CD14-positive monocyte (primary cell): Measurements from ENCODE around the gene NRSN2. TPM values are rescaled to one million over a fixed set of nuclear protein-coding genes. Genes with fewer than 3 reads are reported as not detected.
A peak's percentile ranks its signal among the peaks of the same experiment; 100 is the strongest.

Source experiments
- DNase-seq, 3 donors: peaks; one replicate each; pipeline ENCODE4 v3.0.0-alpha.2; 2011 to 2022
- H2AFZ ChIP-seq: 2 replicates; pipeline ENCODE4 v1.6.0; 2012; ENCODE audit warnings: mild to moderate bottlenecking, low read depth, low read length, inconsistent platforms; ENCODE audit not compliant: insufficient read depth, poor library complexity, severe bottlenecking
- H3K27ac ChIP-seq, 2 donors: 1 replicate in 1 of 2; 2 replicates in 1 of 2; pipeline ENCODE4 v1.5.1; 2012 to 2013; ENCODE audit warnings: low read length in 2 of 2, control low read depth in 1 of 2, inconsistent platforms in 1 of 2, low read depth in 1 of 2, mild to moderate bottlenecking in 1 of 2
- H3K27me3 ChIP-seq, 2 donors: one replicate each; pipeline versions ENCODE4 v1.6.0 to v1.6.1; 2011 to 2013; ENCODE audit warnings: low read length in 2 of 2; ENCODE audit not compliant: control insufficient read depth in 2 of 2, insufficient read depth in 2 of 2
- H3K36me3 ChIP-seq, 2 donors: replicated peaks in 1 of 2; 1 replicate in 1 of 2; 2 replicates in 1 of 2; pipeline versions ENCODE4 v1.5.1 to v1.6.1; 2012 to 2013; ENCODE audit warnings: low read length in 2 of 2, control low read depth in 1 of 2, inconsistent platforms in 1 of 2, mild to moderate bottlenecking in 1 of 2; ENCODE audit not compliant: insufficient read depth in 2 of 2, control insufficient read depth in 1 of 2
- H3K4me1 ChIP-seq, 2 donors: 1 replicate in 1 of 2; 2 replicates in 1 of 2; pipeline versions ENCODE4 v1.5.1 to v1.6.1; 2012 to 2013; ENCODE audit warnings: low read length in 2 of 2, control low read depth in 1 of 2, inconsistent platforms in 1 of 2, mild to moderate bottlenecking in 1 of 2, moderate library complexity in 1 of 2; ENCODE audit not compliant: insufficient read depth in 2 of 2, control insufficient read depth in 1 of 2
- H3K4me2 ChIP-seq: replicated peaks from 2 replicates; pipeline ENCODE3; 2012; ENCODE audit warnings: low read length, moderate library complexity, mild to moderate bottlenecking; ENCODE audit not compliant: poor library complexity, severe bottlenecking; ENCODE audit errors: extremely low read depth
- H3K4me3 ChIP-seq, 3 experiments: fragments of 200-600 bp in 1 of 3; sonication (generic) in 1 of 3; replicated peaks in 1 of 3; 1 replicate in 2 of 3; 2 replicates in 1 of 3; pipeline ENCODE4 v1.5.1; 2011 to 2013; ENCODE audit warnings: low read length in 3 of 3, mild to moderate bottlenecking in 3 of 3, control low read depth in 2 of 3, low read depth in 2 of 3, inconsistent platforms in 1 of 3, moderate library complexity in 1 of 3
- H3K79me2 ChIP-seq: 2 replicates; pipeline ENCODE4 v1.6.0; 2012; ENCODE audit warnings: mild to moderate bottlenecking, control low read depth, inconsistent platforms, low read length, moderate library complexity; ENCODE audit not compliant: insufficient read depth
- H3K9ac ChIP-seq: 2 replicates; pipeline ENCODE4 v1.6.0; 2017; ENCODE audit warnings: low read length, mild to moderate bottlenecking; ENCODE audit not compliant: insufficient read depth, poor library complexity, severe bottlenecking
- H3K9me3 ChIP-seq, 2 donors: replicated peaks in 1 of 2; 1 replicate in 1 of 2; 2 replicates in 1 of 2; pipeline versions ENCODE4 v1.5.1 to v1.6.1; 2012 to 2013; ENCODE audit warnings: low read length in 2 of 2, control low read depth in 1 of 2; ENCODE audit not compliant: control insufficient read depth in 1 of 2, insufficient read depth in 1 of 2
- H4K20me1 ChIP-seq: 2 replicates; pipeline ENCODE4 v1.6.0; 2012; ENCODE audit warnings: mild to moderate bottlenecking, low read length, control low read depth, moderate library complexity; ENCODE audit not compliant: insufficient read depth
- H3K27ac Mint-ChIP-seq, 7 donors: one replicate each; pipeline ENCODE4 v1.8.0; 2020; ENCODE audit warnings: mild to moderate bottlenecking in 7 of 7, mixed read lengths in 7 of 7, moderate library complexity in 6 of 7, inconsistent platforms in 2 of 7
- H3K27me3 Mint-ChIP-seq, 3 donors: one replicate each; pipeline ENCODE4 v1.8.0; 2021 to 2022; ENCODE audit warnings: low read depth in 3 of 3, mild to moderate bottlenecking in 3 of 3, mixed read lengths in 3 of 3, moderate library complexity in 3 of 3, inconsistent platforms in 1 of 3
- H3K36me3 Mint-ChIP-seq, 2 donors: one replicate each; pipeline ENCODE4 v1.8.0; 2020; ENCODE audit warnings: mixed read lengths in 2 of 2, inconsistent platforms in 1 of 2, mild to moderate bottlenecking in 1 of 2
- H3K4me1 Mint-ChIP-seq: one replicate; pipeline ENCODE4 v1.8.0; 2020; ENCODE audit warnings: mild to moderate bottlenecking, mixed read lengths
- H3K4me3 Mint-ChIP-seq, 2 donors: one replicate each; pipeline ENCODE4 v1.8.0; 2020; ENCODE audit warnings: mild to moderate bottlenecking in 2 of 2, mixed read lengths in 2 of 2, moderate library complexity in 1 of 2
- H3K9me3 Mint-ChIP-seq, 7 donors: one replicate each; pipeline ENCODE4 v1.8.0; 2020 to 2022; ENCODE audit warnings: mixed read lengths in 7 of 7, mild to moderate bottlenecking in 6 of 7, moderate library complexity in 6 of 7, inconsistent platforms in 2 of 7
- CTCF ChIP-seq: fragments of 200-600 bp; IDR thresholded peaks from one replicate; pipeline ENCODE4 v1.8.0; 2022; ENCODE audit warnings: antibody characterized with exemption, mild to moderate bottlenecking
- WGBS: methylation state at CpG from one replicate; pipeline ENCODE4 v1.1.5; 2013; ENCODE audit warnings: missing lambda C conversion rate; ENCODE audit not compliant: insufficient coverage; 5-methylcytosine and 5-hydroxymethylcytosine counted together
- intact Hi-C, 2 donors: fragments of 100-400 bp; cut with micrococcal nuclease; formaldehyde crosslinking; loops; one replicate each; pipeline versions ENCODE4 v1.15.0 to v1.15.1; 2023
- polyA plus RNA-seq, 3 donors: library from polyadenylated mRNA; depleted of rRNA in 1 of 3; unstranded in 2 of 3; stranded (reverse) in 1 of 3; fragments of 300-500 nt in 2 of 3; fragments of >200 nt in 1 of 3; fragmentation: Illumina TruSeq in 2 of 3; gene quantifications; 1 replicate in 2 of 3; 2 replicates in 1 of 3; pipeline ENCODE4 v1.2.3, GENCODE V29; 2012 to 2021

Gene NRSN2
- polyA plus RNA-seq, 3 donors = 0.09 to 0.73 (median 0.56) TPM

- H3K4me2 ChIP-seq = no peak overlapping the region
- no peak overlapping the region for H3K4me3 Mint-ChIP-seq
- no peak for TF ChIP-seq CTCF
- peaks cover 23% of the 10 kb centered on the region for H3K4me1 Mint-ChIP-seq
- H3K9me3 ChIP-seq = no peaks in the 10 kb centered on the region
- no peak overlapping the region for H3K9ac ChIP-seq
- H3K36me3 Mint-ChIP-seq = no peaks in the 10 kb centered on the region
- no peaks in the 10 kb centered on the region for H3K36me3 ChIP-seq
- H3K27ac Mint-ChIP-seq = peak overlapping the region in 1 of 7 donors; percentile 40
- no peaks in the 10 kb centered on the region for H4K20me1 ChIP-seq
- H2AFZ ChIP-seq = no peak overlapping the region
- peaks cover 0 to 3% (median 0%) of the 10 kb centered on the region in 3 donors for H3K27me3 Mint-ChIP-seq
- peaks cover 28% of the 10 kb centered on the region in 2 donors for H3K4me1 ChIP-seq
- intact Hi-C loops = no loop called here
- H3K79me2 ChIP-seq = no peaks in the 10 kb centered on the region
- no peak overlapping the region for H3K27ac ChIP-seq
- H3K4me3 ChIP-seq = no peak overlapping the region
- peak in 1 of 3 donors; percentile 31 for DNase-seq
- H3K9me3 Mint-ChIP-seq = no peaks in the 10 kb centered on the region
- no peaks in the 10 kb centered on the region for H3K27me3 ChIP-seq
Measured at GRCh38 chr20:313948-314347, 33.0 kb upstream of the NRSN2 start.

GRCh38 chr20:316316-317068 is 30.4 kb upstream of the NRSN2 start:
- H3K4me3 Mint-ChIP-seq = no peak overlapping the region
- Histone ChIP-seq H3K9ac (no peak overlapping the region), H4K20me1 (no peaks in the 10 kb centered on the region), H3K36me3 (no peaks in the 10 kb centered on the region), H3K4me3 (no peak overlapping the region), H3K27ac (no peak overlapping the region), H3K4me2 (no peak overlapping the region), H3K4me1 (peaks cover 8% of the 10 kb centered on the region in 2 donors), H3K27me3 (no peaks in the 10 kb centered on the region), H3K79me2 (no peaks in the 10 kb centered on the region), H2AFZ (no peak overlapping the region), H3K9me3 (no peaks in the 10 kb centered on the region)
- no peak overlapping the region for H3K27ac Mint-ChIP-seq
- peaks cover 0 to 3% (median 0%) of the 10 kb centered on the region in 3 donors for H3K27me3 Mint-ChIP-seq
- intact Hi-C loops = no loop called here
- H3K36me3 Mint-ChIP-seq = no peaks in the 10 kb centered on the region
- H3K9me3 Mint-ChIP-seq = no peaks in the 10 kb centered on the region
- WGBS = 96% methylated on average over 2 of the region's 2 CpGs
- DNase-seq = no peak
- H3K4me1 Mint-ChIP-seq = peaks cover 6% of the 10 kb centered on the region
- TF ChIP-seq CTCF = no peak
